ENCODE measurements around the gene KYNU. TPM values are rescaled to one million over a fixed set of nuclear protein-coding genes. Genes with fewer than 3 reads are reported as not detected.

Gene KYNU
- total and polyA plus RNA-seq, 10 of the 15 experiments (the other 5 are each of a cell fraction or from before 2014, with no cell fraction given), result 31.3 to 101 (median 38.3) TPM

GRCh38 chr2:143058851-143059250 lies 181.4 kb downstream of the KYNU start:
- Histone ChIP-seq H2AFZ (ENCODE audit: control insufficient read depth, low read depth, low read length) (no peak overlapping the region), H3K36me3 (ENCODE audit: control insufficient read depth in 2 of 2, insufficient read depth in 2 of 2, low read length in 1 of 2) (no peaks in the 10 kb centered on the region), H3K79me2 (ENCODE audit: control insufficient read depth, insufficient read depth, low read length) (no peaks in the 10 kb centered on the region), H3K27me3 (replicated peaks in 1 of 2; ENCODE audit: control insufficient read depth in 2 of 2, insufficient read depth in 2 of 2, low read length in 1 of 2) (no peaks in the 10 kb centered on the region), H3K4me3 (no peak overlapping the region), H3K9me3 (replicated peaks; ENCODE audit: control insufficient read depth, insufficient read depth, low read length) (no peaks in the 10 kb centered on the region; the same call in 2 of the 3 replicates), H3K4me1 (ENCODE audit: control insufficient read depth, insufficient read depth, low read length) (no peaks in the 10 kb centered on the region), H3K9ac (ENCODE audit: control insufficient read depth, insufficient read depth, low read length) (no peak overlapping the region), H3K27ac (ENCODE audit: control insufficient read depth, insufficient read depth) (no peak overlapping the region), H3K4me2 (ENCODE audit: control insufficient read depth, insufficient read depth) (no peak overlapping the region), H4K20me1 (ENCODE audit: control insufficient read depth, insufficient read depth) (no peaks in the 10 kb centered on the region)
- CTCF ChIA-PET, result interaction anchor here (0.9 to 1.7 kb wide), 2 partner anchors 24 to 52 kb away, joined by 3 to 7 read pairs; no protein-coding TSS in a partner anchor
- ATAC-seq (no peak), FAIRE-seq (no peak), DNase-seq (ENCODE audit: low read depth, low spot score) (no peak)
- SMC1A ChIA-PET (ENCODE audit: uncharacterized antibody, unreplicated experiment), result interaction anchor here (1.0 to 1.1 kb wide), 2 partner anchors 10 to 11 kb away, joined by 3 read pairs; no protein-coding TSS in a partner anchor
- POLR2A ChIA-PET, result no interaction called here
- in situ Hi-C loops (cut with MboI), result no loop called here
- RAD21 ChIA-PET (ENCODE audit: unreplicated experiment), result no interaction called here
- intact Hi-C loops (cut with micrococcal nuclease; ENCODE audit: unreplicated experiment), result no loop called here
- no peak for TF ChIP-seq ZBTB40 (IDR thresholded peaks at IDR 0.05; ENCODE audit: borderline replicate concordance)
- TF ChIP-seq EP300 (IDR thresholded peaks at IDR 0.05; ENCODE audit: borderline replicate concordance in 1 of 2, control insufficient read depth in 1 of 2, low read depth in 2 of 2, low read length in 2 of 2), result no peak
- TF ChIP-seq POLR2AphosphoS5 (IDR thresholded peaks at IDR 0.05; ENCODE audit: low read length), result no peak
- TF ChIP-seq JUND (IDR thresholded peaks at IDR 0.05; ENCODE audit: low read depth, low read length), result no peak
- no peak for TF ChIP-seq USF1 (IDR thresholded peaks at IDR 0.05; ENCODE audit: borderline replicate concordance, extremely low read length, insufficient read depth, low read depth, low read length)
- 38% methylated on average over 1 of the region's 1 CpG for WGBS (ENCODE audit: insufficient coverage, insufficient replicate concordance, low lambda C conversion rate, missing lambda C conversion rate)
- no TSS peak for BruUV-seq (replicated peaks)
